ENCODE results near the gene SH3PXD2B.
"Not testable (repeated sequence)": the region's sequence is repeated elsewhere in the genome, so short reads cannot be mapped to it uniquely, and the experiment has no call there.

Gene SH3PXD2B

DNA sequence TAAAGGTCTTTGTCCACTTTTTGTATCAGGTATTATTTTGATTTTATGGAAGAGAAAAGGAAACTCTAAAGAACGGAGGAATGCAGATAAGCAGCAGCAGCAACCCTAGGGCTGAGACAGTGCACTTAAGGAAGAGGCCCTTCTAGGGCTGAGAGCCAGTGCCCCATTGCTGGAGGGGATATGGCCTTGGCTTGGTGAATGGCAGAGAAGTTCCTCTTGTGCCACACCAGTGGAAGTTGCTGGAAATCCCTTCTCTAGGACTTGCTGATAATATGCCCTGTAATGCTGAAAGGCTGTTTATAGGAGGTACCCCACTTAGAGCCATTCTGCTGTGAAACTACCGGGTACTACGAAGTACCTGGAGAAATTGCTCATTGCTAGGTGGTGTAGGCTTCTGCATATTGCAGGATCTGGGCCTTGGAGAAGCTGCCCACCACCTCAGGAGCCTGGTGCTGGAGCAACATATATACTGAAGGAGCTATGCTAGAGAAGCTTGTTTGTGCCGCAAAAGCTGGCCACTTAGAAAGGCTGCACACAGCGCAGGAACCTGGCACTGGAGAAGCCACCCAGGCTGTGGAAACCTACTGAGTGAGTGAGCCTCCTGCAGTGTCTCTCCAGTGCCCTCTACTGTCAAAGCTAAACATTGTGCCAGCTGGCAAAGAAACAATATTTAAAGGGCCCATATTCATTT is 161.1 kb downstream of the SH3PXD2B start:
- no peak overlapping the region for H3K4me3 ChIP-seq (replicated peaks; ENCODE audit: low read depth, low read length)
- TF ChIP-seq, protein P1, sequence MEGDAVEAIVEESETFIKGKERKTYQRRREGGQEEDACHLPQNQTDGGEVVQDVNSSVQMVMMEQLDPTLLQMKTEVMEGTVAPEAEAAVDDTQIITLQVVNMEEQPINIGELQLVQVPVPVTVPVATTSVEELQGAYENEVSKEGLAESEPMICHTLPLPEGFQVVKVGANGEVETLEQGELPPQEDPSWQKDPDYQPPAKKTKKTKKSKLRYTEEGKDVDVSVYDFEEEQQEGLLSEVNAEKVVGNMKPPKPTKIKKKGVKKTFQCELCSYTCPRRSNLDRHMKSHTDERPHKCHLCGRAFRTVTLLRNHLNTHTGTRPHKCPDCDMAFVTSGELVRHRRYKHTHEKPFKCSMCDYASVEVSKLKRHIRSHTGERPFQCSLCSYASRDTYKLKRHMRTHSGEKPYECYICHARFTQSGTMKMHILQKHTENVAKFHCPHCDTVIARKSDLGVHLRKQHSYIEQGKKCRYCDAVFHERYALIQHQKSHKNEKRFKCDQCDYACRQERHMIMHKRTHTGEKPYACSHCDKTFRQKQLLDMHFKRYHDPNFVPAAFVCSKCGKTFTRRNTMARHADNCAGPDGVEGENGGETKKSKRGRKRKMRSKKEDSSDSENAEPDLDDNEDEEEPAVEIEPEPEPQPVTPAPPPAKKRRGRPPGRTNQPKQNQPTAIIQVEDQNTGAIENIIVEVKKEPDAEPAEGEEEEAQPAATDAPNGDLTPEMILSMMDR (IDR thresholded peaks at IDR 0.05; ENCODE audit: low read length, missing control alignments), result peak; percentile 90
- peak; percentile 82 for DNase-seq (ENCODE audit: low read depth)

DNA sequence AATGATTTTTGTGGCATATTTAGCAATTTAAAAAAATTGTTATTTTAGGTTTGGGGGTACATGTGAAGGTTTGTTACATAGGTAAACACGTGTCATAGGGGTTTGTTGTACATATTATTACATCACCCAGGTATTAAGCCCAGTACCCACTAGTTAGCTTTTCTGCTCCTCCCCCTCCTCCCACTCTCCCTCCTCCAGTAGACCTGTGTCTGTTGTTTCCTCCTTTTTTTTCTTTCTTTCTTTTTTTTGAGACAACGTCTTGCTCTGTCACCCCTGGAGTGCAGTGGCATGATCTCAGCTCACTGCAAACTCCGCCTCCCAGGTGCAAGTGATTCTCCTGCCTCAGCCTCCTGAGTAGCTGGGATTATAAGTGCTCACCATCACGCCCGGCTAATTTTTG is 162.5 kb downstream of the SH3PXD2B start:
- DNase-seq (ENCODE audit: low read depth); H3K4me3 ChIP-seq (replicated peaks; ENCODE audit: low read depth, low read length): not testable (repeated sequence)

DNA sequence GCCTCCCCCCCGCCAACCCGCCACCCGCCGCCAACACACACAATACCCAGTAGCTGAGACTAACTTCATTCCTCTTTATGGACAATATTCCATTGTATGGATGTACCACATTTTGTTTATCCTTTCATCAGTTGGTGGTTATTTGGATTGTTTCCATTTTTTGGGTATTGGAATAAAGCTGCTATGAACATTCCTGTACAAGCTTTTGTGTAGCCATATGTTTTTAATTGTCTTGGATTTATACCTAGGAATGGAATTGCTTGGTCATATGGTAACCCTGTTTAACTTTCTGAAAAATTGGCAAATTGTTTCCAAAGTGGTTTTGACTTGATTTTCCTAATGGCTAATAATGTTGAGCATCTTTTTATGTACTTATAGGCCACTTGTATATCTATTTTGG is 165.9 kb downstream of the SH3PXD2B start:
- no peak for DNase-seq (ENCODE audit: low read depth)
- TF ChIP-seq, protein P1 (IDR thresholded peaks at IDR 0.05; ENCODE audit: low read length, missing control alignments), result no peak

DNA sequence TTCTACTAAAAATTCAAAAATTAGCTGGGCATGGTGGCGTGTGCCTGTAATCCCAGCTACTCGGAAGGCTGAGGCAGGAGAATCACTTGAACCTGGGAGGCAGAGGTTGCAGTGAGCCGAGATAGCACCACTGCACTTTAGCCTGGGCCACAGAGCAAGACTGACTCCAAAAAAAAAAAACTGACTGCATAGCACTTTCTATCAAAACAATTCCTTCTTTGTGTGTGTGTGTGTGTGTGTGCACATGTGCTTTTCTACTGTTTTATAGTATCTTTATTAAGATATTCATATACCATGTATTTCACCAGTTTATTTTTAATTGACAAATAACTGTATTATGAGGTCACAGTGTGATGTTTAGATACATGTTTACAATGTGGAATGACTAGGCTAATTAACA is 167.2 kb downstream of the SH3PXD2B start:
- DNase-seq (ENCODE audit: low read depth); H3K4me3 ChIP-seq (replicated peaks; ENCODE audit: low read depth, low read length): not testable (repeated sequence)

More for the DNA sequence above, 165.9 kb downstream of the SH3PXD2B start:
- H3K4me3 ChIP-seq (replicated peaks; ENCODE audit: low read depth, low read length), result no peak overlapping the region

DNA sequence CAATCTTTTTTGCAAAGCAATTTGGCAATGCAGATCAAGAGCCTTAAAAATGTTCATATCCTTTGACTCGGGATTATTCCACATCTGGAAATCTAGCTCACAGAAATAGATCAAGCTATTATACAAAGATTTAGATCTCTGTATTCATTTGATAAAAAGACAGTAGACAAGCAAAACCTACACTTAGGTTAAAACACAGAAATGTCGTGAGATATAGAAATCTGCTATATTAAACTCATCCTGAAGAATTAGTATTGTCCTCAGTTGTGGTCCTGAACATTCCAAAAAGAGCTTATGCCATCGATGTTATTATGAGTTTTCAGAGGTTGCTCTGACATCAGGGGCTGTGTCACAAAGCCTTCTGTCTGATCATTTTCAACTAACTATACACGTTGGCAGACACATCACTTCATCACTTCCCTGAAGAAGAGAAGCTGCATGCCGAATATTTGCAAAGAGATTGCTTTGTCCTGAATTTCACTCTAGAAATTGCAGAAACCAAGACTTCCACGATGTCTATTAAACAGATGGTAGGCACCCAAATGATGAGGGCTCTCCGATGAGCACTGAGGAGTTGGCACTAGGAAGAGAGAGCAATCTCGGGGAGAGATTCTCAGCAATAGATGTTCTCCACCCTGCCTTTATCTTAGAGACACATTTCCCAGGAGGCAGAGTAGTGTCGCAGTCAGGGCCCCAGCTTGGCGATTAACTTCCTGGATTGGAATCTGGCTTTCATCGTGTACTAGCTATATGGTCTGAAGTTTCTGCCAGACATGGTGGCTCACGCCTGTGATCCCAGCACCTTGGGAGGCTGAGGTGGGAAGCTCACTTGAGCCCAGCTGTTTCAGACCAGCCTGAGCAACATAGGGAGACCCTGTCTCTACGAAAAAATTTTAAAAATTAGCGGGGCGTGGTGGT is 168.8 kb downstream of the SH3PXD2B start:
- no peak for DNase-seq (ENCODE audit: low read depth)
- TF ChIP-seq, protein P1 (IDR thresholded peaks at IDR 0.05; ENCODE audit: low read length, missing control alignments), result no peak
- H3K4me3 ChIP-seq (replicated peaks; ENCODE audit: low read depth, low read length), result no peak overlapping the region

DNA sequence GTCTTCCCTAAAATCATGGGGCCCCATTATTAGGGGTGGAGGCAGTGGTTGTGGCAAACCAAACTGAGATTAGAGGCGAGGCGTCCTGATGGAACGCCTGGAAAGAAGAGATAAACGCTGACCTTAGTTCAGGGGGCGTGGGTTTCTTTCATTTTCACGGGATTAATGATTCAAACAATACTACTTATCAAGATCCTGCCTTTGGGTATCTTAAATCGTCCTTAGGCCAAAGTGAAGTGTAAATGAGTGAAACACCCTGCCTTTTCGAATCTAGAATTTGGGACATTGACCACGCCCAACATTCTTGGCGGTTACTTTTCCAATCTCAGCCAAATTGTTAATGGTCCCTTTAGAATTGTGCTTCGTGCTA is 169.7 kb downstream of the SH3PXD2B start:
- DNase-seq (ENCODE audit: low read depth), result no peak
- H3K4me3 ChIP-seq (replicated peaks; ENCODE audit: low read depth, low read length), result peak overlapping the region; percentile 82
- TF ChIP-seq, protein P1 (IDR thresholded peaks at IDR 0.05; ENCODE audit: low read length, missing control alignments), result no peak

DNA sequence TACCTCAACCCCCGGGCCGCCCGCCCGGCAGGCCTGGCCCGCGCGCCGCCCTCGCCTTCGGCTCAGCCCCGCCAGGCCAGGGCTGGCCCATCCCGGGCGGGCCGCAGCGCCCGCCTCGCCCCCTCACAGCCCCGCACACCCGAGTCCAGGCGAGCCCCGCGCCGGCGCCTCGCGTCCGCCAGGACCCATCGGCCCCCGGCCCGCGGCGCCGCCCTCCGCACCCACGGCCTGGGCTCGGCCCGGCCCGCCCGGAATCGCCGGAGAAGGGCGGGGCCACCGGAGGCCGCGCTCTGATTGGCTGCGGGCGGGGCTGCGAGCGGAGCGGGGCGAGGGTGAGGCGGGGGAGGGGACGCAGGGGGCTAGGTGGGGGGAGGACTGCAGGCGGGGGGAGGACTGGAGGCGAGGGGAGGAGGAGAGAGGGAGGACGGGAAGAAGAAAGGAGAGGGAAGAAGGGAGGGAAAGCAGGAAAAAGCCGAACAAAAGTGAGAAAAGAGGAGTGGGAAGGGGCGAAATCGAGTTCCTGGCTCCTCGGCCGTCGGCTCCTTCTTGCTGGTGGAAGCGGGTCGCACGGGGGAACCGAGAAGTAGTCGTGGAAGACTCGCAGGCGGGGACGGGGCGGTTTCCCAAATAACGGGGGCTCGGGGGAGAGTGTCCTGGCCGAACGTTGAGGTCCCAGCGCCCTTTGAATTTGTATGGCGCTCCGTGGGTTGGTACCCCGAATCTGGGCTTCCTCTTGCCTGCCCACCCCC is 170.3 kb downstream of the SH3PXD2B start:
- peak; percentile 83 for DNase-seq (ENCODE audit: low read depth)
- TF ChIP-seq, protein P1 (IDR thresholded peaks at IDR 0.05; ENCODE audit: low read length, missing control alignments), result no peak
- peak overlapping the region; percentile 82 for H3K4me3 ChIP-seq (replicated peaks; ENCODE audit: low read depth, low read length)
